GM19035 (cell line): Measurements from ENCODE around the gene EXOC5.

Experiments
- ATAC-seq: cut with Tn5 transposase; IDR thresholded peaks from one replicate; pipeline ENCODE4 v1.9.1; 2021; ENCODE audit not compliant: unreplicated experiment

EXOC5 gene, protein sequence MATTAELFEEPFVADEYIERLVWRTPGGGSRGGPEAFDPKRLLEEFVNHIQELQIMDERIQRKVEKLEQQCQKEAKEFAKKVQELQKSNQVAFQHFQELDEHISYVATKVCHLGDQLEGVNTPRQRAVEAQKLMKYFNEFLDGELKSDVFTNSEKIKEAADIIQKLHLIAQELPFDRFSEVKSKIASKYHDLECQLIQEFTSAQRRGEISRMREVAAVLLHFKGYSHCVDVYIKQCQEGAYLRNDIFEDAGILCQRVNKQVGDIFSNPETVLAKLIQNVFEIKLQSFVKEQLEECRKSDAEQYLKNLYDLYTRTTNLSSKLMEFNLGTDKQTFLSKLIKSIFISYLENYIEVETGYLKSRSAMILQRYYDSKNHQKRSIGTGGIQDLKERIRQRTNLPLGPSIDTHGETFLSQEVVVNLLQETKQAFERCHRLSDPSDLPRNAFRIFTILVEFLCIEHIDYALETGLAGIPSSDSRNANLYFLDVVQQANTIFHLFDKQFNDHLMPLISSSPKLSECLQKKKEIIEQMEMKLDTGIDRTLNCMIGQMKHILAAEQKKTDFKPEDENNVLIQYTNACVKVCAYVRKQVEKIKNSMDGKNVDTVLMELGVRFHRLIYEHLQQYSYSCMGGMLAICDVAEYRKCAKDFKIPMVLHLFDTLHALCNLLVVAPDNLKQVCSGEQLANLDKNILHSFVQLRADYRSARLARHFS

DNA sequence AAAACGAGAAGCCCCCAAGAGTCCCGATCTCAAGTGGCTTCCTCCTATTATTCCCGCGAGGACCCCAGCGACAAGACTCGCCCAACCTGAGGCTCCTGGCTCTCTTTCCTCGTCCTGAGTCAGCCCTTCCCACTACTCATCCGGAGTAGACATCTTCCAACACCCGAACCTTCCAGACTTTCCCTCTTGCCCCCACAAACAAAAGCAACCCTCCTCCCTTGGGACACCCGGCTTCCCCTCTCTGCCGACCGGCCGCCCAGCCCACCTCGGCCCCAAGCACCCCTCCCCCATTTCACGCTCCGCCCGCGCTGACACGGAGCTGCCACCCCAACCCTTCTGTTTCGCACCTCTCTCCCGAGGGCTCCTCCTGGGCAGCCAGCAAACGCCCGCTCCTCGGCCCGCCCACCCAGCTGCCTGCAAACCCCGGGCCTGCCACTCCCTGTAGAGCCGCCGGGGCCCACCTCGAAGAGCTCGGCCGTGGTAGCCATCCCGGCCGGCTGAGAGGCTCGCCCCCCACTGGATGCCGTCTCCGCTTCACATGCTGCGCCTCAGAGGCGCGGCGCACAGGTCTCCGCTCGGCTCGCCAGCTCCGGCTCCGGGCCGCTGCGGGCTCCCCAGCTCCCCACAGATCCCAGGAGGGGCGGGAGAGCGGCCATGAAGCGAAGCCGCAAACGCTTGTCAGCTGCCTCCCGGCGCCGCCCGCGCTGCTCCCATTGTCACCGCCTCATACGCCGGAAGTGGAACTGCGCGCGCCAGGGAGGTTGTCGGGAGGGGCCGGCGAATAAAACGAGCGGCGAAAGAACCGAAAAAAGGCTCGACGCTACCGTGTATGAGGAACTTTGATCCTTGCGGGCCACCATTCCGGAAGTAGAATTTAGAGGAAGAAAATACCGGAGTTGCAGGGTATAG is at the start of gene EXOC5, which contains the start of gene AP5M1:
Gene EXOC5, minus strand, starts transcription at position 745 of the 909 bp plus-strand sequence. Its CDS starts 257 bp downstream, at position 488.
Gene AP5M1, plus strand, starts transcription at position 811 of the 909 bp plus-strand sequence. CDS start 344 bp downstream, outside the sequence.
- peak; percentile 90 for ATAC-seq

DNA sequence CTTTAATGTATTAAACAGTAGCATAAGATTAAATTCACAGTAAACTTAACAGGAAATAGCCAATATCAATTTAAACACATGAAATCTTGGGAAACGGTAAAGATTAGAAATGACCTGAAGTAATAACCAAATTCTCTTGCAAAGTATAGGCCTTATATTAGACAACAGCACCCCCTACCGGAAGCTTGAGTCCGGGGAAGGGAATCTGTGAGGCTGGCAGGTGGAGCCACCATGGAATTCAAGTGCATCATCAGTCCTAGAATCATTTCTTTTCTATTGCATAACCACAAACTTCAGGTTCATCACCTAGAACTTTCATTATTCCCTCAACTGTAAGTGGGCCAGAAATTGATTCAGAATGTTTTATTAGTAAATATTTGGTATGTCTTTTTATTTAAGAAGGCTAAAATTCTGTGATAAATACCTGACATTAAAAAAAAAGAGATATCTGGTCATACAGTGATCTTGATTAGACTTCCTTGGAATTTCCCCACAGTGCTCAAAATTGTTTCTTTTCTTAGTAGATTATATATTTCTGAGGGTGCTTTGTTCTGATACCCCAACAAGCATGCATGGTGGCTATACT is 48.6 kb upstream of the EXOC5 start:
- ATAC-seq = peak; percentile 70

DNA sequence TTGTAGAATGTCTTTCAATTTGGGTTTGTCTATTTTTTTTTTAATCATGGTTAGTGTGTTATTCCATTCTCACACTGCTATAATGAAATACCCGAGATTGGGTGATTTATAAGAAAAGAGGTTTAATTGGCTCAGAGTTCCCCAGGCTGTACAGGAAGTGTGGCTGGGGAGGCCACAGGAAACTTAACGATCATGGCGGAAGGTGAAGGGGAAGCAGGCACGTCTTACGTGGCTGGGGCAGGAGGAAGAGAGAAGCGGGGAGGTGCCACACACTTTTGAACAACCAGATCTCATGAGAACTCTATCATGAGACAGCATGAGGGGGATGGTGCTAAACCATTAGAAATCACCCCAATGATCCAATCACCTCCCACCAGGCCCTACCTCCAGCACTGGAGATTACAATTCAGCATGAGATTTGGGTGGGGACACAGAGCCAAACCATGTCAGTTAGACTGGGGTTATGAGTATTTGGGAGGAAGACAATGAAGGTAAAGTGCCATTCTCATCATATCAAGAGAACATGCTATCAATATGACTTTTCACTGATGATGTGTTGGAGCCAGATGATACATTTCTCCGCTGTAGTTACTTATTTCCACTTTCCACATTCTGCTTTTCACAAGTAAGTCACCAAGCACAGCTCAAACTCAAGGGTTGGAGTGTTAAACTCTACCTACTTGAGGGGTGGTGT is 45.8 kb upstream of the EXOC5 start:
- no peak for ATAC-seq

DNA sequence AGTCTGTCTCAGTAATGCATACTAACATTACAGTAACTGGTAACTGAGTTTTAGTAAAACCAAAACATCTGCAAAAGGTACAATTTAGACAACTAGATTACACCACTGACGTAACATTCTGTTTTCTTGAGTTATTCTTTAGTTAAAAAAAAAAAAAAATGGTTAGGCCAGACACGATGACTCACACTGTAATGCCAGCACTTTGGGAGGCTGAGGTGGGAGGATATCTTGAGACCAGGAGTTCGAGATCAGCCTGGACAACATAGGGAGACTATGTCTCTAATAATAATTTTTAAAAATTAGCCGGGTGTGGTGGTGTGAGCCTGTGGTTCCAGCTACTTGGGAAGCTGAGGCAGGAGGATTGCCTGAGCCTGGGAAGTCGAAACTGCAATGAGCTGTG is 34.2 kb upstream of the EXOC5 start:
- ATAC-seq = no peak

DNA sequence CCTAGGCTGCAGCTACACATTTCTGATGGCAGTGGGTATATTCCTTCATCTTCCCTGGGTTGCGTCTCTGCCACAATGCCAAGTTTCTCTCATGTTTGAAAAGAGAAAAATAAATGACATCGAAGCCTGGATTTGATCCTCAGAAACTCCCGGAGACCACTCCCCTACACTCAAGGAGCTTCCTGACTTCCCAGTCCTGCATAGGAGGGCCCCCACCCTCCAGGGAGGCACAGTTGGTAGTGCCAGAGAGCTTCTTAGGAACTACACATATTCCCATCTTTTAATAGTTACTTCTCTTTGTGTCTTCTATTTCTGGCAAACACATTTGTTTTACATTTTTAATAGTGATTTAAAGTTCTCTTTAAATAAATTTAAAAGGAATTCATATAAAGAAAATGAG is 30.8 kb upstream of the EXOC5 start:
- no peak for ATAC-seq

DNA sequence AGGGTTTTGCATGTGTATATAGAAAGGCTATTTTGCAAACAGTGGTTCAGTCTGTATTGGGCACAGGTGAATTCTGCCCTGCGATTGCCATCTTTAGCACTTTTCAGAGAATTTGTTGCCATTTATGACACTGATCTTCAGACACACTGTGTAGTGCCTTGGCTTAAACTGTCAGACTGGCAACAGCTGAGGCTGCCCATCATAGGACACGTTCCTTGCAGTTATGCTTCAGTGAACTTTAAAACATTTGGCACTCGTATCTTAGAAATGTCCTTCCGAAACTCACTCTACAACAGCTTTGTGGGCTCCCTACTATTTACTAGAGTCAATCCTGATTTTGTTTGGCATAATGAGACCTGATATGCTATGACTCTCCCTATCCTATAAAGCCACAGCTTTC is 29.1 kb upstream of the EXOC5 start:
- no peak for ATAC-seq

DNA sequence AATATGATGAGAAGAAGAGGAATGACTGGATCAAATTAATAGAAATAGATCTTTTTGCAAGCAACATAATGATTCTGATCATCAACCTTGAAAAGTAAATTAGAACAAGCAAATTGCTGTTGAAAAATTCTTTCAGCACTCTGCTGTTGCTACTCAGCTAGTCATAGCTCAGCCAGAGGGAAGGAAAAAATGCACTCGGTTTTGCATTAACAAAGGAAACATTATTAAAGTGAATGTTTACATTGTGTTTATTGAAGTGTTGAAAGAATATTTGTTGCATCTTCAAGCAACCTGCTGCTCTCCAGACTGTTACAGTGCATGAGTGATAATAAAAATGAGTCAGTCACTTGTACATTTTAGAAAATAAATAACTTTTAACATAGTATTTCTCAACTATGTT is 26.5 kb upstream of the EXOC5 start:
- no peak for ATAC-seq

DNA sequence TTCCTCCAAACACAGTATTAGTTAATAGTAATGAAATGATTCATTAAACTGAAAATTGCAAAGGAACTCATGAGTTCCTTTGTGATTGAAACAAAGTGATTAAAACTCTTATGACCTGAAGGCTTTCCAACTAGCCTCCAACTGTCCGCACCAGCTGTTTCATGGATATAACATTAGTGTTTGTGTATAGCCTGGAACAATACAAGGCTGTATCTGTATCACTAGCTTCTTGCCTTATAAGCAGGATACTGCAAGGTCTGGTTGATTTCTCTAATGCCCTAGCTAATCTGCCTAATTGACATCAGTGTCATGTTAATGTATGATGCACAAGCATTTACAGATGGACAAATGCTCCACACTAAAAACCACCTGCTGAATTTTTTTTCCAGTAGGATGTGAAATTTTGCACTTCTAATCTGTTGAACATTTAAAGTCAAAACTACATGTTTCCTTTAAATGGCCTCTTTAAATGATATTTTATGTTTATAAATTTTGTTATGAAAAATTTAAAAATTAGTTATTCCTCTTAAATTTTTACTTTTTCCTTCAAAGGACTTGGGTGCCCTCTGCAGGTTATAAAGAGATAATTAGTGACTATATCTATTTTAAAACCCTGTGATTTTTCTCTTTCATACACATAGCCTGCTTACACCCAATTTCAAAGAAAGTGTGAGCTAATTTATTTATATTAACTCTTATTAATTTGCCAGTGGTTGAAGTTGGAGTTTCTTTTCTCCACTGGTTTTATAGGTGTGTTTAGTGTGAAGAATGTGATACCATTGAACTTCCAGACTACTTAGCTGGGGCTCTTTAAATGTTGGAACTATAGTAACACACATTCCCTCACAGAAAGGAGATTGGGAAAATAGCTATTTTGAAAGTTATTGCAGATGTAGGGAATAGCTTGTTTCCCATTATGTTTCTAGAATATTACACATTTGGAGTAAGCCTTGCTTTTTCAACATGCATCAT is 25.4 kb upstream of the EXOC5 start:
- ATAC-seq = no peak

DNA sequence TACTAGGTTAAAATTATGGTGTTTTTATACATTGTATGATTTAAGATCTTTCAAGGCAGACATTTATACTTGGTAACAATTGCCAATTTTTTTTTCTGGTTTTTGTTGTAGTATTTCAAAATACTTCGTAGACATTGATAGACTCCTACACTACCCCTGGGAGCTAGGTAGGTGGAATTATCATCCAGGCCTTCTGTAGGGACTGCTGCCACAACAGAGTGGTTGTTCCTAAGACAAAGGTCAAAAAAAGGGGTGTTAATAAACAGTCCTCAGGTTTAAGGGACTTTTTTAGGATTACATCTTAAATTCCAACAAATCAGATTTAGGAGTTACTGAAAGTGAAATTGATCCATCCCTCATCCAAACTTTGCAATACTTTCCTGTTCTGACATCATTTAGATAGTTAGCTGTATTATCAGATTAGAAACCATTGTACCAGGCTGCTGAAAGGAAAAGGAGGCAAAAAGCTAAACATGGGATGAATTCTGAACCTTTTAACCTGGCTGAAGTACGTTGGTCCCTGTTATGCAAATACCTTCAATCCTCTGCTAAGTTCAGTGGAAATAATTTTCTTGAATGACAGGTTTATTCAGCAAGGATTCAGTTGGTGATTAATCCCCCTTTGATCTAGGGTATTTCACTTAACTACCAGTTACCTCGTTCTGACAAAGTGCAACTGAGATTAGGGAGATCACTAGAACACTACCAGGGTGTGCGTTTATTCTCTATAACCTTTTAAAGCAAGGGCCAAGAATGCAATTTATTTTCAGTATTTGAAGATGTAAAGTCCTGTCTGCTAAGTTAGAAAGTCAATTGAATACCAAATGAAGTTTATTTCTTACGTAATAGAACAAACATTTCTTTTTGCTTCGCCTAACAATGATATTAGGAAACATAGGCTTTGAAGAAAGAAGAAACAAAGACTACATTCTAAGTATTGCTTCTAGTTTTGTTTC is 23.3 kb upstream of the EXOC5 start:
- ATAC-seq = no peak

DNA sequence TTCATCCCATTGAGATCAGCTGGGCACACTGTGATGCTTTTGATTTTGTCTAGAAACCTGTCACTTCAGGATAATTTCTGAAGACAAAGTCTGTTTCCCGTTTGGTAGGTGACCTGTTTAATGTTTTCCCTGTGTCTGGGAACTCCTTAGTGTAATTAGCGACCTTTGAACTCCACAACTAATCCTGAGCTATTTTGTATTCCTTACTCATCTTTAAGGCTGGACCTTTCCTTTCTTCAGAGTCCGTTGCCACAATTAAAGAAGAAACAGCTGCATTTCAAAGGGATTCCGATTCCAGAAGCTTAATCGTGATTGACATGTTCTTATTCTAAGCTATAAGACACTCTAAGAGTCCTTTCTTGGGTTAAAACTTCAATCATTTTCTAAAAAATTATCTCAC is 22.0 kb upstream of the EXOC5 start:
- no peak for ATAC-seq

DNA sequence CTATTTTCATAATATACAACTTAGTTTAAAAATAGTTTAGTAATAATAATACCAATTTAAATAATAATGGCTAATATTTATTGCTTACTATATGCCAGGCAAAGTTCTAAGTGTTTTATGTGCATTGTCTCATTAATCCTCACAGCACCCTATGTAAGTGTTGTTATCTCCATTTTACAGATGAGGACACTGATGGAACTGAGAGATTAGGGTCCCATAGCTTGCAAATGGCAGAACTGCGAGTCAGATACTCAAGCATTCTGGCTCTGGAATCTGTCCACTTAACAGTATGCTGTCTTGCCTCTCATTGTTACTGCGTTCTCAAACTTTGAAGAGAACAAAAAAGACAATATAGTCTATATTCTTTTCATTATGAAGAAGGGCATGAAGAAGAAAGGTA is 19.0 kb upstream of the EXOC5 start:
- ATAC-seq = no peak

DNA sequence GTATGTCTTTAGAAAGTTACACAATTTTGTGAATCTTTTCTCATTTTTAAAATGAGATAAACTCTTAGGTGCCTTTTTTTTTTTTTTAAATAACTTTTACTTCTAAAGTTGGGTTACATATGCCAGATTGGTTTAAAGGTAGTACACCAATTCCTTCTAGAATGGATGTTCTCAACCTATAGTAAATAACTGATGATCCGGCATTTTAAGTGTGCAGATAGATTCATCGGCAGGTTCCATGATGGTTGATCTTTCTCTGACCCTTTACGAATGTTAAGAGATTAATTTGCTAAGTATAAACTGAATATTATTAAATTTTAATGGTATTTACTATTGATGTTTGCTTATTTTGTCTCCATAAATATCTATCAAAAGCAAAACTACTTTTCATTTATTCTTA is 8.4 kb upstream of the EXOC5 start:
- ATAC-seq = no peak

DNA sequence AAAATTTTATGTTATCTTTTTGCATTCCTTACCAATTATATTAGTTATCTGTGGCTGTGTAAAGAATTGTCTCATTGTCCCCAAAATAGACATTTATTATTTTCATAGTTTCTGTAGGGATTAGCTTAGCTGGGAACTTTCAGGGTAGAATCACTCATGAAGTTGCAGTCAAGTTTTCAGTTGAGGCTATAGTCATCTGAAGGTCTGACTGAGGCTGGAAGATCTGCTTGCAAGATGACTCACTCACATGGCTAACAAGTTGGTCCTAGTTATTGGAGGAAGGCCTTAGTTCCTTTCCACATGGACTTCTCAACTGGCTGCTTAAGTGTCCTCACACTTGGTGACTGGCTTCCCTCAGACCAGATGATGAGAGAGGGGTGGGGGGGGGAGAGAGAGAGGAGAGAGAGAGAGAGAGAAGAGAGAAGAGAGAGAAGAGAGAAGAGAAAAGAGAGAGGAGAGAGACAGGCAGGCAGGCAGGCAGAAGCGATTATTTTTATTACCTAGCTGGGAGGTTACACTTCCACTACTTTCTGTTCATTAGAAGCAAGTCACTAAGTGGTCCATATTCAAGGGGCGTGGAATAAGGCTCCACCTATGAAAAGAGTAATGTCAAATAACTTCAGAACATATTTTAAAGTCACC is 6.4 kb upstream of the EXOC5 start:
- ATAC-seq = no peak

DNA sequence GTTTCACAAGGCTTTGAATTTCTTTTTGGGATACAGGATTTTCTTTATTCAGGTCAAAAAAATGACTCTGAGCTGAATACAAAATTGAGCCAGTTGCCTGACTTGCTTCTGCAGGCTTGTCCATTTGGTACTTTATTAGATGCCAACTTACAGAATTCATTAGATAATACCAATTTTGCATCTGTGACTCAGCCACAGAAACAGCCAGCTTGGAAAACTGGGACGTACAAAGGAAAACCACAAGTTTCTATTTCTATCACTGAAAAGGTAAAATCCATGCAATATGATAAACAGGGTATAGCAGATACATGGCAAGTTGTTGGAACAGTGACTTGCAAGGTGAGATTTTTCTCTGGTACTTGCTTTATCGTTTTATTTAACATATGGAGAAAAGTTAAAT is 5.8 kb upstream of the EXOC5 start:
- no peak for ATAC-seq

DNA sequence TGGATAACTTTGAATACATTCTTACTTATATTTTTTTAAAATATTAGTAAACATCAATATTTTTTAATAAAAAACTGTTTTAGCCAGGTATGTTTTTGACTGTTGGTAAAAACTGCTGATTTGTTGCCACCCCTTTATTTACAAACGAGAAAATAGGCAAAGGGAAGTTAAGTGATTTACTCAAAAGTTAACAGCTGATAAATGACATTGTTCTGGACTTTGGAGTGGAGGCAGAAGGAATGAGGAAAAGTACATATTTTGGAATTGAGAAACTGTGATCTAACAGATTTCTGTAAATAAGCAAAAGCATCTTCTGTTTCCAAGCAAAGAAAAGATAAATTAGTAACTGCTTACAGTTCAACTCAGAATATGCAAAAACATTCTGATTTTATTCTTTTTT is 4.5 kb upstream of the EXOC5 start:
- no peak for ATAC-seq

DNA sequence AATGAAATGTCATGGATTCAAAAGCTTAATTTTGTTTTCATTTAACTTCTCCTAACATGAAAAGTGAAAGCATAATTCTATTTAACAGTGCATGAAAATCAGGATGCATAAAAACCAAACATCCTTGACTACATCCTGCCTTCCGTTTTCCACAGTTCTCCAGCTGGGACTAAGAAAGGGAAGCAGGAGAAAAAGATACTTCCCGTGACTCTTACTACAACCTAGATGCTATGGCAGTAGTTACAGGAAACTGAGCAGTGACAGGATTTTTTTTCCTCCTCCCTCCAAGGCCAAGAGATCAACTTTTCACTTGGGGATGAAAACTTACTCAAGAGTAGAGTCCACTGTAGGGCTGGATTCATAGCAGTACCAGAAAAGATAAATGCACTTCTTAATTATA is 2.6 kb downstream of the EXOC5 start:
- ATAC-seq = no peak

DNA sequence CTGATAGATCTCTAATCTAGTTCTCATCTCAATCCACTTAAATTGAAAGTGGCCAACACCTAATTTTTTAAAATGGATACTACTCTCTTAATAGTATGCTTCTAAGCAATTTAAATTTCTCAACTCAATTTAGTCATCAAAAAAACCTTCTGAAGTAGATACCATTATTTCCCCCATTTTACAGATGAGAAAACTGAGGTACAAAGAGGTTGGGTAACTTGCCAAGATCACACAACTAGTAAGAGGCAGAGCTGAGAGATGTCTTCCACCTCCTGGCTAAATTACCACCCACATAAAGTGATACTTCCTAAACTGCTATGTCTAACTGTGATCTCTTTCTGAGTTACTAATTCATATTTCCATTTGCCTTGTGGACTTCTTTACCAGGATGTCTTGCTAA is 6.6 kb downstream of the EXOC5 start:
- no peak for ATAC-seq

DNA sequence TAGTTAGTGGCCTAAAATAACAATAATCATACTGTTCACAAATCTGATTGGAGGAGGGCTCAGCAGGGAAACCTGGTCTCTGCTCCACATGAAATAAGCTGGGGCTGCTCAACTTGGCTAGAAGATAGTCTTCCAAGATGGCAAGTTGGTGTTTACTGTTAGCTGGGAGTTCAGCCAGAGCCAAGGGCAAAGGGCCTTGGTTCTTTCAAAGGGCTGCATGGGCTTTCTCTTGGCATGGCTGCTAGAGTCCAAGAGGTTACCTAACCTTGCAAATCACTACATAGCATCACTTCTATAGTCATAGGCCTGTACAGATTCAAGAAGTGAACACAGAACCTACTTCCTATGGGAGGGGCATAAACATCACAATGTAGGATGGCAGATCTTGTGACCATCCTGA is 7.1 kb downstream of the EXOC5 start:
- ATAC-seq = no peak
